Mesendoderm (in vitro differentiated cells): ENCODE results near the gene DGCR6L.
A peak's percentile ranks its signal among the peaks of the same experiment; 100 is the strongest.
"Not testable (repeated sequence)": the region's sequence is repeated elsewhere in the genome, so short reads cannot be mapped to it uniquely, and the experiment has no call there.

Source experiments
- DNase-seq: peaks from one replicate; pipeline ENCODE4 v3.0.0; 2013
- H2AK5ac ChIP-seq: 2 replicates; pipeline ENCODE4 v1.6.1; 2013; ENCODE audit warnings: low read length, inconsistent platforms
- H2BK120ac ChIP-seq: 2 replicates; pipeline ENCODE4 v1.6.1; 2013; ENCODE audit warnings: low read depth, mild to moderate bottlenecking, low read length, moderate library complexity, mixed read lengths
- H2BK15ac ChIP-seq: replicated peaks from 2 replicates; pipeline ENCODE4 v1.6.1; 2013; ENCODE audit warnings: low read depth, mild to moderate bottlenecking, moderate library complexity
- H2BK5ac ChIP-seq: 2 replicates; pipeline ENCODE4 v1.6.1; 2013; ENCODE audit warnings: low read length, inconsistent platforms
- H3K18ac ChIP-seq: 2 replicates; pipeline ENCODE4 v1.6.1; 2013; ENCODE audit warnings: mild to moderate bottlenecking, low read length, mixed read lengths
- H3K23ac ChIP-seq: one replicate; pipeline ENCODE4 v1.6.1; 2013; ENCODE audit warnings: low read length
- H3K27ac ChIP-seq: 2 replicates; pipeline ENCODE4 v1.5.1; 2013; ENCODE audit warnings: low read depth, mild to moderate bottlenecking, inconsistent platforms, low read length, moderate library complexity
- H3K27me3 ChIP-seq: 2 replicates; pipeline ENCODE4 v1.6.1; 2013; ENCODE audit warnings: low read length, control low read depth, mild to moderate bottlenecking, inconsistent platforms; ENCODE audit not compliant: insufficient read depth, poor library complexity
- H3K36me3 ChIP-seq: 2 replicates; pipeline ENCODE4 v1.6.1; 2013; ENCODE audit warnings: low read length, inconsistent platforms; ENCODE audit not compliant: control insufficient read depth, insufficient read depth
- H3K4ac ChIP-seq: one replicate; pipeline ENCODE4 v1.6.1; 2013; ENCODE audit warnings: low read depth, mild to moderate bottlenecking, low read length, moderate library complexity
- H3K4me1 ChIP-seq: 2 replicates; pipeline ENCODE4 v1.6.1; 2013; ENCODE audit warnings: low read depth, low read length, inconsistent platforms; ENCODE audit not compliant: control insufficient read depth
- H3K4me2 ChIP-seq: 2 replicates; pipeline ENCODE4 v1.6.1; 2013; ENCODE audit warnings: low read length
- H3K4me3 ChIP-seq: 2 replicates; pipeline ENCODE4 v1.5.1; 2013; ENCODE audit warnings: mild to moderate bottlenecking, low read length
- H3K56ac ChIP-seq: one replicate; pipeline ENCODE4 v1.6.1; 2013; ENCODE audit warnings: low read length
- H3K79me1 ChIP-seq: 2 replicates; pipeline ENCODE4 v1.6.1; 2013; ENCODE audit warnings: low read length, inconsistent platforms
- H3K79me2 ChIP-seq: 2 replicates; pipeline ENCODE4 v1.6.1; 2013; ENCODE audit warnings: mild to moderate bottlenecking, low read length; ENCODE audit not compliant: control insufficient read depth, insufficient read depth
- H3K9ac ChIP-seq: 2 replicates; pipeline ENCODE4 v1.6.1; 2013; ENCODE audit warnings: low read length, inconsistent platforms
- H4K5ac ChIP-seq: one replicate; pipeline ENCODE4 v1.6.1; 2013; ENCODE audit warnings: low read length
- H4K8ac ChIP-seq: one replicate; pipeline ENCODE4 v1.6.1; 2013; ENCODE audit warnings: low read depth, mild to moderate bottlenecking, control low read depth, low read length, moderate library complexity
- WGBS: extraction: QIAGEN DNeasy Blood & Tissue Kit; methylation state at CpG from one replicate; pipeline ENCODE4 v1.1.7; 2013; ENCODE audit warnings: low lambda C conversion rate, missing lambda C conversion rate; ENCODE audit not compliant: insufficient coverage; ENCODE audit errors: extremely low coverage; 5-methylcytosine and 5-hydroxymethylcytosine counted together

DGCR6L gene

DNA sequence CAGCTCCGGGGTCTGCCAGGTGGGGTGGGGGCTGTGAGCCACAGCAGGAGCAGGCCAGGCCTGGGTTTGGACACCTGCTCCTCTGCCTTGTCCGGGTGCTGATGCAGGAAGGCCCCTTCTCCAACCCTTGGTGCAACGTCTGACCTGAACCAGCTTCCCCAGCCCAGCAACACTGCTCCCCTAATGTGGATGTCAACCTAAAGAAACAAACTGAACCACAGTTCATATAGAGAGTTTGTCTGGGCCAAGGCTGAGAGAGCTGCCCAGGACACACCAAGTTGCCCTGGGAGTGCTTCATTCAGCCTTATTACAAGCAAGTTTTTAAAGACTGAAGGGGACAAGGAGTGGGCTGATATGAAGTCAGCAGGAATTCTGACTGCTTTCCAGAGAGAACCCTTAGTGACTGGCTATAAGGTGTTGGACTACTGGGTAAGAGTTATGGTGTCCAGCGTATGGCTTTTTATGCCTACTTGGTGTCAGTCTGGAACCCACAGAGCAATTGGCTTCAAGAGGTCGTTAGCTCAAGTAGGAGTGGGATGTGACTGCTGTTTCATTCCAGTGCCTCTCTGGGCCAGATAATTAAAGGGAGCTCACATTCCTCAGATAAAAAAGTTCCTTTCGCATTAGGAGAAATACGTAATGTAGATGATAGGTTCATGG is 1.8 kb upstream of the DGCR6L start:
- H3K4me3 ChIP-seq, H3K4me2 ChIP-seq, H2AK5ac ChIP-seq, H3K18ac ChIP-seq, H3K23ac ChIP-seq, H4K8ac ChIP-seq, H2BK15ac ChIP-seq, H2BK5ac ChIP-seq, H3K9ac ChIP-seq, H3K79me2 ChIP-seq, H3K27ac ChIP-seq, H3K56ac ChIP-seq, H3K4me1 ChIP-seq, H4K5ac ChIP-seq, H3K27me3 ChIP-seq, H3K4ac ChIP-seq, H2BK120ac ChIP-seq, H3K36me3 ChIP-seq, H3K79me1 ChIP-seq: not testable (repeated sequence)
- peak; percentile 26 for DNase-seq
- no CpG with 5 or more reads among the region's 7 CpGs for WGBS

- H3K27me3 ChIP-seq, H2AK5ac ChIP-seq, H3K79me1 ChIP-seq, H3K36me3 ChIP-seq, H4K5ac ChIP-seq, H2BK5ac ChIP-seq, H3K4me1 ChIP-seq, H3K79me2 ChIP-seq, H2BK15ac ChIP-seq, H2BK120ac ChIP-seq: not testable (repeated sequence)
- Histone ChIP-seq H3K23ac (peak overlapping the region; percentile 1), H3K9ac (peak overlapping the region; percentile 80), H3K4me2 (peak overlapping the region; percentile 56), H3K27ac (peak overlapping the region; percentile 61), H4K8ac (peak overlapping the region; percentile 99), H3K18ac (peak overlapping the region; percentile 75), H3K56ac (peak overlapping the region; percentile 97), H3K4me3 (peak overlapping the region; percentile 51), H3K4ac (peak overlapping the region; percentile 28)
- WGBS, result no CpG with 5 or more reads among the region's 20 CpGs
- peak; percentile 33 for DNase-seq
Observed at GRCh38 chr22:20320659-20321551, 1.0 kb upstream of the DGCR6L start.

- Histone ChIP-seq H2AK5ac (no peak overlapping the region), H2BK120ac (no peak overlapping the region), H3K56ac (peak overlapping the region; percentile 93), H3K18ac (peak overlapping the region; percentile 65), H3K27ac (no peak overlapping the region), H2BK5ac (no peak overlapping the region), H3K4me2 (peak overlapping the region; percentile 63), H3K9ac (peak overlapping the region; percentile 73), H4K5ac (no peak overlapping the region), H2BK15ac (no peak overlapping the region), H3K79me2 (no peaks in the 10 kb centered on the region), H3K4ac (no peak overlapping the region), H3K27me3 (no peaks in the 10 kb centered on the region), H3K79me1 (peaks cover 4% of the 10 kb centered on the region), H3K23ac (no peak overlapping the region), H3K4me1 (no peaks in the 10 kb centered on the region), H3K4me3 (peak overlapping the region; percentile 73), H3K36me3 (no peaks in the 10 kb centered on the region), H4K8ac (no peak overlapping the region)
- peak; percentile 64 for DNase-seq
- no CpG with 5 or more reads among the region's 32 CpGs for WGBS
Observed at GRCh38 chr22:20319041-20319744, 667 bp downstream of the DGCR6L start.

GRCh38 chr22:20318043-20318688 is 1.7 kb downstream of the DGCR6L start:
- H3K4me2 ChIP-seq, H3K56ac ChIP-seq, H3K27ac ChIP-seq, H2BK120ac ChIP-seq, DNase-seq, H2AK5ac ChIP-seq, H3K27me3 ChIP-seq, H4K8ac ChIP-seq, H3K4ac ChIP-seq, H3K4me3 ChIP-seq, H3K18ac ChIP-seq, H3K79me2 ChIP-seq, H3K36me3 ChIP-seq, H3K79me1 ChIP-seq, H2BK5ac ChIP-seq, H3K23ac ChIP-seq, H3K4me1 ChIP-seq, H4K5ac ChIP-seq, H3K9ac ChIP-seq, H2BK15ac ChIP-seq: not testable (repeated sequence)
- WGBS, result no CpG with 5 or more reads among the region's 6 CpGs

DNA sequence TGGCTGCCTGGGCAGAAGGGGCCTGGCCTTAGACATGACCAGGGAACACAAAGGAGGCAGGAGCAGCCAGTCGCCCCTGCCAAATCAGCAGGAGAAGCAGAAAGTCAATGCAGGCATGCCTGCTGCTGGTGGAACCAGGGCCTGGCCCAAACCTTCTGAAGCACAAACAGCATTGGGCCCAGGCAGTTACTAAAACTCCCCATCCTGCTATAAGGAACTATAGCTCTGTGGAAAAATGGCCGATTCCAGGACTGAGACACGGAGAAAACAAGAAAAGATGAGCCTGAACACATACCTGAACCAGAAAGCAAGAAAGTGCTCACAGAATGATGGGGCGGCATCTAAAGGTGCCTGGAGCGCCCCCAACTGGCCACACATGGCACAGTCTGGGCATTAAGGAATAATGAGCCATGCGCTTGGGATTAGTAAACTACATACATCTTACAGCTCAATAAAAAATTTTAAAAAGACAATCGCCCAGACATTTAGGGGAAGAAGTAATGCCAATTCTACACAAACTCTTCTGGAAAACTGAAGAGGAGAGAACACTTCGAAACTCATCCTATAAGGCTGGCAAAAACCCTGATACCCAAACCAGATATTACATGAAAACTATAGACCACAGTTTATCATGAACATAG is 2.3 kb downstream of the DGCR6L start:
- not testable (repeated sequence) for H3K4me2 ChIP-seq, DNase-seq

More for the DNA sequence above, 2.3 kb downstream of the DGCR6L start:
- H4K5ac ChIP-seq, H4K8ac ChIP-seq, H2BK5ac ChIP-seq, H3K4me3 ChIP-seq, H3K79me1 ChIP-seq, H3K4me1 ChIP-seq, H3K36me3 ChIP-seq, H2BK15ac ChIP-seq, H3K4ac ChIP-seq, H3K23ac ChIP-seq, H3K18ac ChIP-seq, H3K27me3 ChIP-seq, H2BK120ac ChIP-seq, H3K79me2 ChIP-seq, H3K27ac ChIP-seq, H3K56ac ChIP-seq, H2AK5ac ChIP-seq: not testable (repeated sequence)
- H3K9ac ChIP-seq, result peak overlapping the region; percentile 24
- WGBS, result no CpG with 5 or more reads among the region's 8 CpGs
